GM21367 (cell line): ENCODE data around the gene AGAP1.

Source experiments
- ATAC-seq: cut with Tn5 transposase; IDR thresholded peaks from one replicate; pipeline ENCODE4 v1.9.1; 2021; ENCODE audit not compliant: unreplicated experiment

AGAP1 gene

DNA sequence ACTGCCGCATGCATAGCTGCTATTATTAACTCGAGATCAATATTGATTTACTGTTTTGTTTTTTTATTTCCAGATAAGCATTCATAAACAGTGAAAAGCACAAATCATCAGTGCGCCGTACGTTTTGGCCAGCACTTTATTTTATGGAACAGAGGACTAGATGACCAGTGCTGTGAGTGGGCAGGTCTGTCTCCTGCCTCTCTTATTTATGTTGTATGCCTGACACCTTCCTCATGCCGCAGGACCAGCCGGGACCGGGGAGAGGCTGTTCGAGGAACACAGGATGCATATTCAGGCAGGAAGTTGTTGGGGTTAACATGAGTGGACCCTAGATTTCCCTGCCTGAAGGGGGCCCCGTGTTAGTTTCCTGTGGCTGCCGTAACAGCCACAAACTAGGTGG, 72.6 kb downstream of the AGAP1 start:
- ATAC-seq, result no peak

DNA sequence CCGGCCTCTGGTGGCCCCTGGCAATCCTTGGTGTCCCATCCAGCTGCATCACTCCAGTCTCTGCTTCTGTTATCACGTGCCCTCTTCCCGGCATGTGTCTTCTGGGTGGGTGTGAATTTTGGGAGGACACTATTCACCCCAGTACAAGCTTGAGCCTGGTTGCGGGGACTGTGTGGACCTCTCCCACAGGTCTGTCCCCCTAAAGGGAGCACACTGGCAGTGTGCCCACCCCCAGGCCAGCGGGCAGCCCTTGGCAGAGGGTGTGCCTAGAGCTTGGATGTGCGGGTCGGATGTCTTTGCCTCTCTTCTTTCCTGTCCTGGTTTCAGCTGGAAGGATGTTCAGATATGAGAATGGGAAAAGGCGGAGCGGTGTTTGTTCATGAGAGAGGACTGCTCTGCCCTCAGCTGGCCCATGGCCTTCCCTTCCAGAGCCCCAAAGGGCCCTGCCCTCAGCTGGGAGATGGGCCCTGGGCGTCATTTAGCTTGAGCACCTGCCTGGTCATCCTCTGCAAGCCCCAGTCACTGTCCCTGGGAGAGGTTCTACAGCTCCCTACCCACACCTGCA, 73.2 kb downstream of the AGAP1 start:
- no peak for ATAC-seq

DNA sequence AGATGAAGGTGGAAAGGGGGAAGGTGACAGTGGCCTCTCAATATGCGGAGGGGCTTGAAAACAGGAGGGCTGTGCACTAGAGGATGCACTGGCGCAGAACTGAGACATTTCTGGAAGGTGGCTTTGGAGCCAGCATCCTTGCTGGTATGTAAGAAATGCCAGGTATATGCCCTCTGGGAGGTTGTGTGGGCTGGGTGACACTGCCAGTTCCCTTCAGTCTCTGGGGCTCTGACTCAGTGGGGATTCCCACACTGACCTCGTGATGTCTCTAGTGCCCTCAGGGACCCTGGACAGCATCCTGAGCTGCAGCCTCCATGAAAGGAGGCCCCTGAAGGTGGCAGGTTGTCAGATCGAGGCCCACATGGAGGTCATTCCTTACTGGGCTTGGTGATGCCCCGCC, 74.0 kb downstream of the AGAP1 start:
- ATAC-seq, result no peak

DNA sequence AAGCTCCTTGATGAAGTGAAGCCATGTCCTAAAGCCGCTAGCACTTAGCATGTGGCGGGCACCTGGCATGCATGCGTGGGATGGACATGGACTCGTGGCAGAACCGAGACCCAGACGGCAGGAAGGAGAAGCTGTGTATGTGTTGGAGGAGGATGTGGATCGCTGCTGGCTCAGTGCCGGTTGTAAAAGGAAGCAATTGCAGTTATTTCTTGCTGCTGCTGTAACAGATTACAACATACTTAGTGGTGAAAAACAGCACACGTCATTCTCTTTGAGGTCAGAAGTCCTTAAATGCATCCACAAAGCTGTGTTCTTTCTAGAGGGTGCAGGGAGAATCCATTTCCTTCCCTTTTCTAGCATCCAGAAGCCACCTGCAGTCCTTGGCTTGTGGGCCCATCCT, 74.6 kb downstream of the AGAP1 start:
- ATAC-seq, result no peak

DNA sequence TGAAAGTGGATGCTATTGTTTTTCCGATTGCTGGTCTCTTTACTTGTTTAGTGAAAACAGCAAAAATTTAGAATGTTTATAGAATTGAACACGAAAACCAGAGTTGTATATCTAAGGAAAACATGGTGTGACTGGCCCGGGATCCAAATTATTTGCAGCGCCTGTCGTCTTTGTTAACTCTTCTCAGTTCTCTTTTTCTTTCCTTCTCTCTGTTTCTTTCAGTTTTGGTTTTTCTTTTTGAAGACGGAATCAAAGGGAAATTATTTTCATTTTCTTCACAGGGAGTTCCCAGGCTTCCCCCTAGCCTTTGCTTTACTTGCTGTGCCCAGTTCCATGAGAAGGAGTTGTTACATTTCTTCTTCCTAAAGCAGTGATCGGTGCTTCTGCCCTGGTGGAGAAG, 76.0 kb downstream of the AGAP1 start:
- no peak for ATAC-seq

DNA sequence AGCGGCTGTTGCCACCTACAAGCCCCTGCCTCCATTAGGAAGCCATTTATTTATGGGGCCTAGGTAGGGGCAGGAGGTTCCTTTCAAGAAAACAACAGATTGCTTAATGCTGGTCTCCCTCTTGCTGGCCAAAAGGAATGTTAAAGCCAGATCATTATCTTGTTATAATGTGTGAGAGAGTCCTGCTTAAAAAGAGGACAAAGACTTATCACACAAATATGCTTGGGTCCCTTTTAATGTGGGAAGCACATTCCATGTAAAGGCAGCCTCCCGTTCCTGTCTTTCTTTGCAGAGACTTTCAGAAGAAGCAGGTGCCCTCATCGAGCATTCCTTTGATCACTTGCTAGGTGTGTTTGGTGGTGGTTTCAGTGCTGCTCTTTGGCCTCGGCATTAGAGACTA, 76.4 kb downstream of the AGAP1 start:
- ATAC-seq, result no peak

DNA sequence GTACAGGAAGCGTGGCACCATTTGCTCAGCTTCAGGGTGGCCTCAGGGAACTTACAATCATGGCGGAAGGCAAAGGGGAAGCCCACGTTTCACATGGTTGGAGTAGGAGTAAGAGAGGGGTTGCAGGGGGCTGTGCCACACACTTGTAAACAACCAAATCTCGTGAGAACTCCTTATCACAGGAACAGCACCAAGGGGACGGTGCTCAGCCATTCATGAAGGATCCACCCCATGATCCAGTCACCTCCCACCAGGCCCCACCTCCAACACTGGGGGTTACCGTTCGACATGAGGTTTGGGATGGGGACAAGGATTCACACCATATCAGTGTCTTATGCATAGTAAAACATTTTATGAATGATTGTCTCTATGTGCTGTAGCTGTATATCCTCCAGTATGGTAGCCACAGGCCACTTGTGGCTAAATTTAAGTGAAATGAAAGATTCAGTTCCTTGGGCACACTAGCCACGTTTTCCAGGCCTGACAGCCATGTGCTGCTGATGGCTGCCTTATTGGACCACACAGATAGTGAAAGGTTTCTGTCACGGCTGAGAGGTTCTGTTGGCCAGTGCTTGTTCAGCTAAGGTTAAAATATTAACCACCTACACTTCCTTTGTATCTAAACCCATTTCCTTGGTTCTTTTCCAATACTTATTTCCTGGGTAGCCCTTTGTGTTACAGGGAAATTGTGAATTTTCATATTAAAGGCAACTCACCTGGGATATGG, 77.3 kb downstream of the AGAP1 start:
- ATAC-seq, result no peak

DNA sequence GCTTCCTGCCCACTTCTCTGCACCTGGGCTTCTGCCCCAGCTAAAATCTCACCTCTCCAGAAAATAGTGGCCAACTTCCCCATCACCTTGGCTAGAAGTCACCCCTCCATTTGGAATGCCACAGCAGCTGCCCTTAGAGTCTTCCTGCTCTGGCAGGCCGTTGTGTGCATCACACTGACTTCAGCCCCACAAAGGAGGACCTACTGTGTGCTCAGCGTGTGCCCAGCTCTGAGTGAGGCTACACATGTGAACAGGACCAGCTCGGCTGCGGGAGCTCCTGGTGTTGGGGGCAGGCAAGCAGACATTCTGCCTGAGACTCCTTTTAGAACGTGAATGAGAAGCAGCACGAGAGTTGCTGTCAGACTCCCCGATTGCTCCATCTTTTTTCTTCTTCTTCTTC, 78.7 kb downstream of the AGAP1 start:
- no peak for ATAC-seq

DNA sequence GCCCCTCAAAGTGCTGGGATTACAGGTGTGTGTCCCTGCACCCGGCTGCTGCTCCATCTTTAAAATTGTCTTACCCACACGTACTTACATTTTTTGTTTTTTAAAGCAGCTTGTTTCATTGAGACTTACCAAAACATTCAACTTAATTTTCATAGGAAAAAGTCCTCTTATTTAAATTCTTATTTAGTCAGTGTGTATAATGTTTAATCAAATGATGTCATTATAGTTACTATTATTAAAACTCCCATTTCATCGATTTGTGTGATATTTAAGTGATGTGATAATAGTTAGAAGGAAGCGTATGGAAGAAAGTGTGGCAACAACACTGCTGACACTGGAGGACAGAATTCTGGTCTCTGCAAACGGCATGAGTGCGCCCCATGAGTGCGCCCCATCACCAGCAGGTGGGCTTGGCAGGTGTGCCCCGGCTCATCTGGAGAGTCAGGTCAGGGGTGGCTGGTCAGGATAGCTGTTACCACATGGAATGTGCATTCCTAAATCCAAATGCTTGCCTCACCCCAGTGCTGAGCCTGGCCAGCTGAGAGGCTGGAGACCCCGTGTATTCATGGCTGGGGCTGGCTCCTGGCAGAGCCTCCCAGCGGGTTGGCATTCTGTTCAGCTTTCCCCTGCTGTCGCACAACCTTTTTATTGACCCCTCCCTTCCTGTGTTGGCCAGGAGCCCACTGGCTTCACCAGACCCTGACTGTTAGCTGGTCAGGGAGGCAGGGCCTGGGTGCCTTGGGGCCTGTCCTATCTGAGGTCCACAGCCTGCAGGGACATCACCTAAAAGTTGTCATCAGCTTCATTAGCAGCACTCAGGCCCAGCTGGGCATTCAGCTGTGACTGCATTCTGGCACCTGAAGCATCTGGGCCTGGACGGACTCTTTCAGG, 79.7 kb downstream of the AGAP1 start:
- ATAC-seq, result no peak

DNA sequence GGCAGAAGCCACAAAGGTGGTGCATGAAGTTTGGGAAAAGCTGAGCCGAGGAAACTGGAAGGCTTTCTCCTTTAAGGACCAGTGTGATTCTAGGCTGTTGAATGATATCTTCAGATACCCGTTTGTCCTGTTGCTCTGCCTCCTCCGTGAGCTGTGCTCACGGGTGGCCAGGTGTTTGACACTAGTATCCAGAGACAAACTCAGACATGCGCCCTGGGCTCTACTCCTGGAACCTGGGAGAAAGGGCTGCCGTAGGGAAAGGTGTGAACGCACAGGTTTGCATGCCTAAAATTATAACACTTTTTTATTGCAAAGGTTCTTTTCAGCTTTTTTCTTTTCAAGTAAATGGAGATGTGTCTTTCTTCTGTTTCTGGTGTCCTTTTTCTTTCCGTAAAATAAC, 81.6 kb downstream of the AGAP1 start:
- ATAC-seq, result no peak

DNA sequence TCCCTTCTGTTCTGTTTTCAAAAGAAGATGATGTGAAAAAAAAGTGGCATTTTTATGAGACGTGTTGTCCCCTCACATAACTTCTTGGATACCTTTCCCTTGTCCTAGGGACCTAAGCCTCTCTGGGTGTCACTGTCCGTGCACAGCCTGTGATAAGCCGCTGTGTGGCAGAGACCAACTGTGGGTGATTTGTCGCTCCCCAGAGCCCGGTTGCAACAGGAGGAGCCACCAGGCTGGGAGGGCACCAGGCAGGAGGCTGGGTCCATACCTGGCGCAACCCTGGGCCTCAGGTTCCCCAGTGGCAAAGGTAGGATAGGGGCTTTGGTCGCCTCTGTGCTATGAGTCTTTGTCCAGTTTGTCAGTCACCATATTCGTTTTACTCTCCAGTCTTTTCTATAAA, 82.1 kb downstream of the AGAP1 start:
- no peak for ATAC-seq

DNA sequence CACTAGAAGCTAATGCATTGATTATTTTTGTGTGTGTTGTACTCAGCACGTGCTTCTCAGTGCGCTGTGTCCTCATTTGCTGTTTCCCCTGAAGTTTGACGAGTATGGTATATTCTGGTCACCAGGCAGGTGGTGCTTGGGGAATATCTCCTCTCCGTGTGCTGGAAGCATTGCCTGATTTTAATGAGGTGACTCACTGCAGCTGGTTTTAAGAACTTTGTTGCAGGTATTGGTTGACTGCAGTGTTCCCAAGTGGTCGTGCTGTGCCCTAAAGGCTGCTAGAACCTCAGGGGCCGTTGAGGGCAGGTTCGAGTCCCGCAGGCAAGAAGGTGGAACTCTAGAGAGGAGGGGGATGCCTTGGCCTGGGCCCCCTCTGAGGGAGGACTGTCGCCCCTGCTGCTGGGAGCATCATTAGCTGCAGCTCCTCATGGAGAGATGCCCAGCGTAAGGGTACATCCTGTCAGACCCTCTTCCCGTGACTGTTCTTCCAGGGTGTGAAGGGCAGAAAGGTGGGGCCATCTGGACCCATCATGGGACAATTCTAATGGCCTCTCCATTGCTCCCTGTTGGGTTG, 82.6 kb downstream of the AGAP1 start:
- no peak for ATAC-seq

DNA sequence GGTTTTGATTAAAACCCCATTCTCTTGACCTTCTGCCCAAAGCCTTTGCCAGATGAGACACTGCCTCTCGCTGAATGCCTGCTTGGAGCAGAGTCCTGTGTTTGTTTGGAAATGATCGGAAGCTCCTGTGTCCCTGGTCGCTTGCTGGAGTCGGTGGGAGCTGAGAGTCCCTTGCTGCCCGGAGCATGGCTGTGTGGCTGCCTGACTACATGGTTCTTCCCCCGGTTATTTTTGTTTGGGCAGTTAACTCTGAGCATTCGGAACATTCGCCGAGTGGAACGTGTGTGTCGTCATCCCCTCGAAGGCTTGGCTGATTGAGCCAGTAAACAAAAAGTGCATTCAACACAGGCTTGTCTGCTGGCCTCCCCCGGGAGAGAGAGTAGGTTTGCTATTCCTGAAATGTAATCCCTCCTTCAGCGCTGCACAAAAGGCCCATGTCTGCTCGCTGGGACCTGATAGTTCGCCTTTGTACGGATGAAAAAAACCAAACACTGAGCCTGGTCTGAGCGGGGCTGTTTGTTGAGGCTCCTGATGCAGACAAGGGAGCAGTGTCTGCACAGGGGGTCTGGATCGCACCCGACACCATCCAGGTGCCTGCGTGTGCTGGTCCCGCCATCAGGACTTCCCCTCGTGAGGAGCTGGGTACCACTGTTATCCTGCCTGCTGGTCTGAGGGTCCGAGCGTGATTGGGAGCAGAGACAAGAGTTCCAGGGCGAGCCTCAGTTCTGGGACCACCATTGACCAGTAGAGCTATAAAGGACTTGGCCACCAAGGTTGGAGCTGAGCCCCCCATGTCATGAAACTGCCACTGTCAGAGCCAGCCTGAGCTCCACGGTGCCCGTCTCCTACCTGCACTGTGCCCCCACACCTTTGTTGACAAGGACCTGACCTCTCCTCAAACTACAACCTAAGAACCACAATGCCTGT, 83.8 kb downstream of the AGAP1 start:
- ATAC-seq, result no peak

DNA sequence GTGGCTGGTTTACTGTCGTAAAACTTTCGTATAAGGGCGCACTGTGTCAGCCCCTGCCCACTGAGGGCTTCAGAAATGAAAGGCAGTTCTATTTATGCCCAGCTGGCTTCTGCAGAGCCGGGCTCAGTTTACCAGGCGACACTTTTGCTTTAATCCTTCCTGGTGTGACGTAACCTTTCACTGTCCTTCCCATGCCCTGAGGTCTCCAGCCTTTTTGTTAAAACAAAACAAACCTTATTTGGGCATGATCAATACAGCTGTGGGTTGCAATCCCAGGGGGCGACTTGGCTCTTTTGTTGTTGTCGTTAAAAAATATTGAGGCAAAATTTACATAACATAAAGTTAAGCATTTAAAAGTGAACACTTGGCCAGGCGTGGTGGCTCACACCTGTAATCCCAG, 85.3 kb downstream of the AGAP1 start:
- no peak for ATAC-seq

DNA sequence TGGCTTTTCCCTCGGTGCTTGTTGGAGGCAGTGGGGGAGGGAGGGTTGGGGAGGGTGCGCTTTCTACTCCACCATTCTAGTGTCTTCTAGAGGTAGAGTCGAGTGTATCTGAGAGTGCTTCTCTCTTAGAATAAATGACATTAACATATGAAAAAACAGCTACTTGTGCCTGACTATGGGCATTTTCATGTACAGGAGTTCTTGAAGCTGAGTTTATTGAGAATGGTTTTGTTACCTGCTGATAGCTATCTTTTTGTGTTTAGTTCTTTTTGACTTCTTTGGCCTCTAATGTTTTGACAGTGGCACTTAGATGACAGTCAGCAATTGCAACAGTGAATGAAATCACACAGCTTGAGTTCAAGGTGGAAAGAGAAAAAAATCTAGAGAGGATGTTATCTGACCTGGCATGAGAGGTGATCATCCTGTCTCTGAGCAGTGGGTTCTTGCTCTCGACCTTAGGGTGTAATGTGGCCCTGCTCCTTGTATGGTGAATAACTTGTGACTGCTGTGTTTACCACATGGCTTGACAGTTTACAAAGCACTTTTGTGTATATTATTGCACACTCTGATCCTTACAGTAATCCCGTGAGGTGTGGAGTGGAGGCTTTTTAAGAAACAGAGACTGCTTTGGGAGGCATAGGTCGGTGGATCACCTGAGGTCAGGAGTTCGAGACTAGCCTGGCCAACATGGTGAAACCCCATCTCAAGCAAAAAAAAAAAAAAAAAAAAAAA, 86.7 kb downstream of the AGAP1 start:
- no peak for ATAC-seq

DNA sequence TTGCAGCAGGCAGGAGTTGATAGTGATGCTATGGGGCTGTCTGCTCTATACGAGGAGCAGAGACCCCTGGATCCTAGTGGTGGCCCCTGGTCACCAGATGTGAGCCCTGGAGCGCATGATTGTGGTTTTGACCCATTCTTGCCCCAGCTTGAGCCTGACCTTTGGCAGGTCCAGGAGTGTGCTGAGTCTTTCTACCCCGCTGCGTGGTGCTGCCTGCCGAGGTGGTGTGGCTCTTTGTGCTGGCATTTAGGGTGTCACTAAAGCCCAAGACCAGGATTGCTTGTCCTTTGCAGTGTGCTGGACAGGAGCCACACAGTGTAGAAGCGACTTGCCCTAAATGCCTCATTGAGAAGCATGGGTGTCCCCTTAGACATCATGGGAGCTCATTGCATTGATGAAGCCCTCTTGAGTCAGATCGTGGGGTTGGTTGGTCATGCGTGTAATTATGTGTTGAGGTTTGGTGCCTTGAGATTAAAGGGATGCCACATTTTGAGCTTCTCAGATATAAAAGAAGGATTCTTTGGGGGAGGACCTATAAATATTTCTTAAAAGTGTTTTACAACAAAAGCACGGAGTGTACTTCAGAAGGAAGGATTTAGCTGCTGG, 88.3 kb downstream of the AGAP1 start:
- no peak for ATAC-seq

DNA sequence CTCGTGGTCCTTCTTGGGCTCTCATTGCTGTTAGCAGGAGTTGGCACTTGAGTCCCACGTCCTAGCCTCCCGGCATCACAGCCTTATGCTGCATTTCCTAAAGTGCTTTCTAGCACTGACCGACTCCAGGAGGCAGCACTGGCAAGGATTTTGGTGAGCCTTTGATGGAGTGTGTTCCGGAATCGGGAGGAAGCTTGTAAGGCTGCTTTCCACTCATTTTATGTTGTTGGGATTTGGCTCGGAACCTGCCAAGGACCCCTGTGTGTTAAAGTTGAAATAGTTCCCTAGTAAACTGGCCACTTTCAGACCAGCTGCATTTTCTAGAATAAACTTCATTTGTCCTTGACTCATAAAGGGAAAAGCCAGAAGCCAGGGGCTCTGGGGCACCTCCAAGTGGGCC, 88.9 kb downstream of the AGAP1 start:
- no peak for ATAC-seq

DNA sequence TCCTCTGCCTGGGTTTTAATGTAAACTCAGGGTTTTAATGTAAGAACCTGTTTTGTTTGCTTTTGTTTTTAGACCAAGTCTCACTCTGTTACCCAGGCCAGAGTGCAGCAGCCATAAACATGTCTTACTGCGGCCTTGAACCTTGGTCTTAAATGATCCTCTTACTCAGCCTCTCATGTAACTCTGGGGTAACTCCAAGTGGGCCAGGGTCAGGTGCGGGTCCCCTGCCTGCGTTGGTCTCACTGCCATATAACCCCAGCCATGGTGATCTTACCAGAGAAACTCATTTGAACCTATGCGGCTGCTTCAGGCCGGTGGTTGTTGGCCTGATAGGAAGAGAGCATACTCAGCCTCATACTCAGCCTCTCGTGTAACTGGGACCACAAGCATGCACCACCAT, 89.3 kb downstream of the AGAP1 start:
- ATAC-seq, result no peak

DNA sequence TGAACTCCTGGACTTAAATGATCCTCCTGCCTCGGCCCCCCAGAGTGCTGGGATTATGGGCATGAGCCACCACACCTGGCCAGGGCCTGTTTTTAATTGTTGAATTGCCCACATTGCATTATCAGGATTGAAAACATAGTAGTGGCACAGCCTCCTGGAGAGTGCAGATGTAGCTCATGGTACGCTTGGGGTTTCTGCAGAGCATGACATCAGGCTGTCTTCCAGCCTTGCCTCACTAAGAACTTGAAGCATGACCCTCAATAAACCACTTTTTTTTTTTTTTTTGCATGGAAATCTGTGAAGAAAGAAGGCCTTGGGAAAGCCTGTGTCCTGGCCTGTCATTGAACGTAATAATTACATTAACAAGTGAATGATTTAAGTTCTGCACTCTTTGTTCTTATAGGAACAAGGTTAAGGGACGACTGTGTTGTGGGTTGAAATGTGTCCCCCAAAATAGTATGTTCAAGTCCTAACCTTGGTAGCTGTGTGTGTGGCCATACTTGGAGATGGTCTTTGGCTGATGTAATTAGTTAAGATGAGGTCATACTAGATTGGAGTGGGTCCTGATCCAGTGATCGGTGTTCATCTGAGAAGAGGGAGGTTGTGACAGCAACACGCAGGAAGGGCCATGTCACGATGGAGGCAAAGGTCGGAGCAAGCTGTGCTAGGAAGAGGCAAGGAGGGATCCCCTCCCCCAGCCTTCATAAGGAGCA, 90.2 kb downstream of the AGAP1 start:
- ATAC-seq, result no peak
